ENCODE measurements around the gene MAGI2. TPM values are rescaled to one million over a fixed set of nuclear protein-coding genes. Genes with fewer than 3 reads are reported as not detected.

MAGI2 gene
- total RNA-seq, 1 experiment from 2014 or later: 0.07 TPM

DNA sequence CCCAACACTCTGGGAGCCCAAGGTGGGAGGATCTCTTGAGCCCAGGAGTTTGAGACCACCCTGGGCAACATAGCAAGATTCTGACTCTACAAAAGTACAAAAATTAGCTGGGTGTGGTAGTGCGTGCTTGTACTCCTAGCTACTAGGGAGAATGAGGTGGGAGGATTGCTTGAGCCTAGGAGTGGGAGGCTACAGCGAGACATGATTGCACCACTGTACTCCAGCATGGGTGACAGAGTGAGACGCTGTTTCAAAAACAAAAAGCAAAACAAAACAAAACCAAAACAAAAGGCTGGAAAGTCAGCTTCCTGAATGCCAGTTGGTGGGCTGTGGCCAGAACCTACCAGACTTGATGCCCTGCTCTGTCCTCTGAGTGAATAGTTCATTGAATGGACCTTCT, 1412.0 kb downstream of the MAGI2 start:
- TF ChIP-seq CTCF (IDR thresholded peaks at IDR 0.05; ENCODE audit: unreplicated experiment): no peak
- POLR2A ChIA-PET: no interaction called here
- Mint-ChIP-seq H3K9me3 (ENCODE audit: unreplicated experiment) (no peaks in the 10 kb centered on the region), H3K4me1 (ENCODE audit: insufficient read depth, unreplicated experiment) (no peaks in the 10 kb centered on the region), H3K27ac (ENCODE audit: low read depth, unreplicated experiment) (no peak overlapping the region), H3K4me3 (ENCODE audit: unreplicated experiment) (no peak overlapping the region), H3K36me3 (ENCODE audit: insufficient read depth, unreplicated experiment) (no peaks in the 10 kb centered on the region), H3K27me3 (ENCODE audit: insufficient read depth, unreplicated experiment) (peaks cover 42% of the 10 kb centered on the region)
- CTCF ChIA-PET: interaction anchor here (0.6 to 0.8 kb wide), 2 partner anchors 27 to 142 kb away, joined by 3 read pairs; no protein-coding TSS in a partner anchor
- BruUV-seq (replicated peaks): no TSS peak
- DNase-seq (ENCODE audit: unreplicated experiment): no peak
- intact Hi-C loops (cut with micrococcal nuclease): no loop called here

DNA sequence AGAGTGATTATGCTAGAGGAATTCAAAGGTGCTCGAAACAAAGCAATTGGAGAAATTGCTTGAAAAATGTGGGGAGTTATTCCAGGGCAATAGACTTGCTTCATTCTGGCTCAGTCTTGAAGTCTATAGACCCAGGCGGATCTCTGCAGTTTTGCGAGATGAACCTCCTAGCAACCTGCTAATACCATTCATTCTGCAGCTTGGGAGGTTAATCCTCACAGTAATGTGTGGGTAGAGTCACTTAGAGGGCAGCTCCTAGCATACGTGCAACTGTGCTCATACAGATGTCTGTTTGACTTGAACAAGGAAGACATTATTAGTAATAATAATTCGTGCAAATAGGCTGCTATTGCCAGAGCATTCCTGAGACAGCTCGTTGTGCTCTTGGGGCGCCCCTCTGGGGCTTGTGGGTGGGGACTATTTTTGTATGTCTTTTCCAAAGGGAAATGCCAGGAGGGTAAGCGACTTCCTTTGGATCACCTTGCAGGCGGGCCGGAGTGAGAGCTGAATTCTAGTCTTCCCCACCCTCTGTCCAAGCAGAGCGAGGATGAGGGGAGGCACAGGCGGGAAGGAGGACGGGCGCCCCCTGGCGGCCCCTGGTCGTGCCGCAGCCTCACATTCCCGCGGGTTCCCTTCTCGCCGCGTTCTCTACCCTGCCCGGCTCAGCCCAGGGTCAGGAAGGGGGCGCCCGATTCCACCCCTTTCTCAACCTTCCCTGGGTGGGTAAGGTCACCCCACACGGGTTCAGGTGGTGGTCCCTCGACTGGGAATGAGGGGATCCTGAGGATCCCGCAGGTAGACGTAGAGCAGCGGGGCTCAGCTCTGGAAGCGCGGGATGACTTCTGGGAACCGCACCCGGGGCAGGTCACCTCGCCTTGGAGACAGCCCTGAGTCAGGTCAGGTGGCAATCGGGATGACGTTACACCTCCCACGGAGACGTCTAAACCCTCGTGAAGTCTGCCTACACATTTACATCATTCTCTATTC, 1413.4 kb downstream of the MAGI2 start:
- Mint-ChIP-seq H3K27me3 (ENCODE audit: insufficient read depth, unreplicated experiment) (peaks cover 55% of the 10 kb centered on the region), H3K4me3 (ENCODE audit: unreplicated experiment) (no peak overlapping the region), H3K4me1 (ENCODE audit: insufficient read depth, unreplicated experiment) (no peaks in the 10 kb centered on the region), H3K9me3 (ENCODE audit: unreplicated experiment) (no peaks in the 10 kb centered on the region), H3K27ac (ENCODE audit: low read depth, unreplicated experiment) (no peak overlapping the region), H3K36me3 (ENCODE audit: insufficient read depth, unreplicated experiment) (no peaks in the 10 kb centered on the region)
- TF ChIP-seq CTCF (IDR thresholded peaks at IDR 0.05; ENCODE audit: unreplicated experiment): peak; percentile 17
- DNase-seq (ENCODE audit: unreplicated experiment): no peak
- no TSS peak for BruUV-seq (replicated peaks)
- intact Hi-C loops (cut with micrococcal nuclease): no loop called here
- CTCF ChIA-PET: no interaction called here
- POLR2A ChIA-PET: no interaction called here

DNA sequence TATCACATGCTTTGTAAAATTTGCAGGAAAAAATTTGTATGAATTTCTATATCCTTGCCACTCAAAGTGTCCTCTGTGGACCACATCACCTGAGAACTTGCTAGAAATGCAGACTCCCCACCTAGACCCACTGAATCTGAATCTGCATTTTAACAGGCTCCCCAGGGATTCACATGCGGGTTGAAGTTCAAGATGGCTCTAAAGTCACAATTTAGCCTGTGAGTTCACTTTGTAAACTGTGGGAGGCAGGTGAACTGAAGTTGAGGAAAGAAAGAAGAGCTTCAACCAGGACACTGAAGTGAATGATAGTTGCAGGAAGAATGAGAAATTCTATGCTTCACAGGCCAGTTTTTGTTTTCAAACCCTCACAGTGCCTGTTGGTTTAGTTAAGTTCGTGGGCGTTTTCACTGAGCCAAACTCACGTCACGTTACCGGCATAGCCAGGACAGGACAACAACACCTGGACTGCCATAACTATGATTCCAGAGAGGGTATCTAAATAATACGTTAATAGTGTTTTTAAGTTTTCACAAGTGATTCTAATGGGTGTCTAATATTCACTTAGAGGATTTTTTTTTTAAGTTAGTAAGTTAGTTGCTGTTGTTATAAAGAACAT, 1414.9 kb downstream of the MAGI2 start:
- Mint-ChIP-seq H3K4me1 (ENCODE audit: insufficient read depth, unreplicated experiment) (no peaks in the 10 kb centered on the region), H3K27ac (ENCODE audit: low read depth, unreplicated experiment) (no peak overlapping the region), H3K9me3 (ENCODE audit: unreplicated experiment) (no peaks in the 10 kb centered on the region), H3K4me3 (ENCODE audit: unreplicated experiment) (no peak overlapping the region), H3K36me3 (ENCODE audit: insufficient read depth, unreplicated experiment) (no peaks in the 10 kb centered on the region), H3K27me3 (ENCODE audit: insufficient read depth, unreplicated experiment) (peaks cover 62% of the 10 kb centered on the region)
- intact Hi-C loops (cut with micrococcal nuclease): no loop called here
- CTCF ChIA-PET: no interaction called here
- BruUV-seq (replicated peaks): no TSS peak
- no peak for TF ChIP-seq CTCF (IDR thresholded peaks at IDR 0.05; ENCODE audit: unreplicated experiment)
- POLR2A ChIA-PET: no interaction called here
- no peak for DNase-seq (ENCODE audit: unreplicated experiment)

GRCh38 chr7:78037603-78038002, 1415.9 kb downstream of the MAGI2 start:
- Mint-ChIP-seq H3K36me3 (ENCODE audit: insufficient read depth, unreplicated experiment) (no peaks in the 10 kb centered on the region), H3K9me3 (ENCODE audit: unreplicated experiment) (no peaks in the 10 kb centered on the region), H3K4me1 (ENCODE audit: insufficient read depth, unreplicated experiment) (no peaks in the 10 kb centered on the region), H3K27me3 (ENCODE audit: insufficient read depth, unreplicated experiment) (peaks cover 69% of the 10 kb centered on the region), H3K27ac (ENCODE audit: low read depth, unreplicated experiment) (no peak overlapping the region), H3K4me3 (ENCODE audit: unreplicated experiment) (no peak overlapping the region)
- no peak for DNase-seq (ENCODE audit: unreplicated experiment)
- no peak for TF ChIP-seq CTCF (IDR thresholded peaks at IDR 0.05; ENCODE audit: unreplicated experiment)
- POLR2A ChIA-PET: no interaction called here
- CTCF ChIA-PET: no interaction called here
- no TSS peak for BruUV-seq (replicated peaks)
- intact Hi-C loops (cut with micrococcal nuclease): no loop called here

Measured in MCF 10A (cell line).